K562 (cell line): ENCODE results near the gene TSPAN11. TPM values are rescaled to one million over a fixed set of nuclear protein-coding genes. Genes with fewer than 3 reads are reported as not detected.

Source experiments
- ATAC-seq: fragments of 200-7000 bp; cut with Tn5 transposase; 3 replicates; pipeline ENCODE4 v1.9.1; 2020; ENCODE audit warnings: moderate library complexity
- BruUV-seq: library from RNA; stranded (reverse); fragments of 400-500 nt; replicated peaks from 2 replicates; lab custom pipeline; 2021; lab: Mats Ljungman, UMichigan
- CTCF ChIA-PET: fragments of 300-600 bp; formaldehyde crosslinking; extraction: SDS; loops from one replicate; lab custom pipeline; 2021; ENCODE audit warnings: low intra/inter-chr PET ratio; lab: Yijun Ruan, JAX
- POLR2A ChIA-PET: fragments of 300-600, 350-650 bp; sonication (Branson Sonifier 250); formaldehyde crosslinking; extraction: SDS; loops from one replicate; lab custom pipeline; 2021; ENCODE audit warnings: antibody characterized with exemption, inconsistent platforms; lab: Yijun Ruan, JAX
- DNase-seq, 4 experiments: peaks; one replicate each; pipeline versions ENCODE4 v3.0.0 to v3.0.0-alpha.2; 2011 to 2018; ENCODE audit warnings: low spot score in 3 of 4, mixed read lengths in 3 of 4; ENCODE audit errors: extremely low read depth in 1 of 4
- FAIRE-seq: peaks from 2 replicates; lab custom pipeline; 2011; peaks lifted over from hg19 to GRCh38; lab: Jason Lieb, UNC
- H2AFZ ChIP-seq: 2 replicates; pipeline ENCODE4 v1.6.0; 2011; ENCODE audit warnings: low read depth, low read length, control low read depth, inconsistent platforms
- H3K27ac ChIP-seq: fragments of 200-600 bp; 3 replicates; pipeline ENCODE4 v1.8.0; 2011; ENCODE audit warnings: low read depth, mild to moderate bottlenecking, control low read depth, inconsistent platforms, low read length, moderate library complexity, mixed read lengths; ENCODE audit errors: extremely low read depth
- H3K27me3 ChIP-seq, 2 experiments: fragments of 300-600 bp in 1 of 2; 2 replicates in 1 of 2; 3 replicates in 1 of 2; pipeline versions ENCODE4 v1.6.0 to v1.8.0; 2011; ENCODE audit warnings: inconsistent platforms in 2 of 2, low read length in 2 of 2, mild to moderate bottlenecking in 1 of 2, mixed read lengths in 1 of 2, moderate library complexity in 1 of 2; ENCODE audit not compliant: control insufficient read depth in 2 of 2, insufficient read depth in 2 of 2
- H3K36me3 ChIP-seq: fragments of 300-600 bp; 3 replicates; pipeline ENCODE4 v1.8.0; 2011; ENCODE audit warnings: mild to moderate bottlenecking, low read length, inconsistent platforms; ENCODE audit not compliant: control insufficient read depth, insufficient read depth
- H3K4me1 ChIP-seq, 2 experiments: fragments of 200-600 bp in 1 of 2; replicated peaks in 1 of 2; 2 replicates in 1 of 2; 3 replicates in 1 of 2; pipeline versions ENCODE4 v1.5.1 to v1.8.0; 2011; ENCODE audit warnings: inconsistent platforms in 2 of 2, low read length in 2 of 2, mild to moderate bottlenecking in 1 of 2, mixed read lengths in 1 of 2, moderate library complexity in 1 of 2; ENCODE audit not compliant: control insufficient read depth in 2 of 2, insufficient read depth in 2 of 2
- H3K4me2 ChIP-seq: 2 replicates; pipeline ENCODE4 v1.6.1; 2011; ENCODE audit warnings: low read length, control low read depth, inconsistent platforms, mixed read lengths; ENCODE audit not compliant: insufficient read depth
- H3K4me3 ChIP-seq: fragments of 200-600 bp; sonication (generic), shearing (Covaris generic); 2 replicates; pipeline ENCODE4 v1.5.1; 2016; ENCODE audit warnings: control low read depth, inconsistent platforms
- H3K79me2 ChIP-seq: fragments of 200-600 bp; 3 replicates; pipeline ENCODE4 v1.8.0; 2011; ENCODE audit warnings: low read length, inconsistent platforms; ENCODE audit not compliant: control insufficient read depth, insufficient read depth
- H3K9ac ChIP-seq, 2 experiments: 2 replicates each; pipeline versions ENCODE4 v1.6.0 to v1.6.1; 2011; ENCODE audit warnings: low read depth in 2 of 2, low read length in 2 of 2, control low read depth in 1 of 2, inconsistent platforms in 1 of 2, mild to moderate bottlenecking in 1 of 2, mixed read lengths in 1 of 2; ENCODE audit not compliant: insufficient read depth in 1 of 2
- H3K9me1 ChIP-seq: one replicate; pipeline ENCODE4 v1.6.0; 2011; ENCODE audit warnings: inconsistent platforms, mild to moderate bottlenecking, low read length, moderate library complexity; ENCODE audit not compliant: control insufficient read depth, insufficient read depth
- H3K9me3 ChIP-seq: replicated peaks from 2 replicates; pipeline ENCODE4 v1.5.1; 2011; ENCODE audit warnings: low read depth, low read length, inconsistent platforms; ENCODE audit not compliant: control insufficient read depth, insufficient read depth
- H4K20me1 ChIP-seq: replicated peaks from 2 replicates; pipeline ENCODE4 v1.6.1; 2011; ENCODE audit warnings: low read length, inconsistent platforms, mixed read lengths; ENCODE audit not compliant: control insufficient read depth, insufficient read depth
- HMGN3 ChIP-seq: IDR thresholded peaks from 2 replicates; pipeline ENCODE4 v1.6.1; 2011; ENCODE audit warnings: borderline replicate concordance, low read depth, mild to moderate bottlenecking, mixed read lengths, low read length; ENCODE audit not compliant: insufficient read length; ENCODE audit errors: extremely low read depth
- SRSF7 ChIP-seq: fragments of 200-400 bp; formaldehyde crosslinking; optimal IDR thresholded peaks from 2 replicates; pipeline ENCODE3; 2017; ENCODE audit warnings: mild to moderate bottlenecking, low read depth, low read length
- ZNF316 ChIP-seq: fragments of 450-650 bp; IDR thresholded peaks from 2 replicates; pipeline ENCODE4 v1.6.1; 2016
- ZNF431 ChIP-seq: sonication (generic); formaldehyde crosslinking; IDR thresholded peaks from 2 replicates; pipeline ENCODE4 v1.8.0; 2022; ENCODE audit warnings: mild to moderate bottlenecking, missing genetic modification reagents
- in situ Hi-C: fragments of 300-500 bp; cut with MboI; formaldehyde crosslinking; loops from 4 replicates; pipeline ENCODE4 v1.15.0; 2018; ENCODE audit warnings: inconsistent platforms, mixed read lengths
- intact Hi-C: fragments of 100-400 bp; cut with micrococcal nuclease; formaldehyde crosslinking; loops from 2 replicates; pipeline ENCODE4 v1.14.2; 2022
- polyA plus RNA-seq, 8 experiments: library from polyadenylated mRNA; depleted of rRNA in 4 of 8; stranded (reverse) in 5 of 8; unstranded in 3 of 8; fragments of >200 nt; fragmentation: Nextera tagmentation in 2 of 8; fragmentation: Illumina TruSeq in 1 of 8; extraction: Ambion mirVana in 2 of 8; extraction: Trizol in 1 of 8; gene quantifications; 2 replicates each; pipeline versions ENCODE4 v1.2.1 to v1.2.3, GENCODE V29; 2011 to 2014; ENCODE audit warnings: inconsistent platforms in 1 of 8, missing spikeins in 1 of 8
- total RNA-seq, 7 experiments: library from RNA; depleted of rRNA in 6 of 7; stranded (reverse); fragments of >200 nt in 6 of 7; fragmentation: Illumina TruSeq in 2 of 7; extraction: Trizol in 2 of 7; gene quantifications; 2 replicates each; pipeline versions ENCODE4 v1.2.1 to v1.2.3, GENCODE V29; 2011 to 2021; ENCODE audit warnings: low replicate concordance in 1 of 7
- TF ChIP-seq, protein P1 (sequence below): sonication (generic); formaldehyde crosslinking; IDR thresholded peaks from 2 replicates; pipeline ENCODE4 v1.8.0; 2022; ENCODE audit warnings: mild to moderate bottlenecking, missing genetic modification reagents
- TF ChIP-seq, protein P2 (sequence below): fragments of 450-650 bp; IDR thresholded peaks from 2 replicates; pipeline ENCODE4 v1.6.1; 2016; ENCODE audit warnings: mild to moderate bottlenecking, moderate library complexity

TSPAN11 gene
- total and polyA plus RNA-seq, 9 of the 15 experiments (the other 6 are each of a cell fraction or from before 2014, with no cell fraction given), result not detected

DNA sequence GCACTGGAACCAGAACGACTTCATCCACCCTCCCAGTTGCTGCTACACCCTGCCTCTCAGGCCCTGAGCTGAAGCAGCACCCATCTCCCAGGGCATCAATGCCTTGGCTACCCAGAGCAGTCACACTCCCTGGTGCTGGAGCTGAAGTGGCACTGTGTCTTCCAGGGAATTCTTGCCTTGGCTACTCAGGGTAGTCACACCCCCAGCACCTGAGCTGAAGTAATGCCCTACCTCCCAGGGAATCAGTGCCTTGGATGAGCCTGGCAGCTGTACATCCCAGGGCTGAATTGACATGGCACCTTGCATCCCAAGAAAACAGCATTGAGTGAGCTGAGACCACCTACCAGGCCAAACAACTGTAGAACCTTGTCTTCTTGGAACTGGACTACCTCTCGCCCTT, 41.2 kb upstream of the TSPAN11 start (continued):
- TF ChIP-seq, protein P1, sequence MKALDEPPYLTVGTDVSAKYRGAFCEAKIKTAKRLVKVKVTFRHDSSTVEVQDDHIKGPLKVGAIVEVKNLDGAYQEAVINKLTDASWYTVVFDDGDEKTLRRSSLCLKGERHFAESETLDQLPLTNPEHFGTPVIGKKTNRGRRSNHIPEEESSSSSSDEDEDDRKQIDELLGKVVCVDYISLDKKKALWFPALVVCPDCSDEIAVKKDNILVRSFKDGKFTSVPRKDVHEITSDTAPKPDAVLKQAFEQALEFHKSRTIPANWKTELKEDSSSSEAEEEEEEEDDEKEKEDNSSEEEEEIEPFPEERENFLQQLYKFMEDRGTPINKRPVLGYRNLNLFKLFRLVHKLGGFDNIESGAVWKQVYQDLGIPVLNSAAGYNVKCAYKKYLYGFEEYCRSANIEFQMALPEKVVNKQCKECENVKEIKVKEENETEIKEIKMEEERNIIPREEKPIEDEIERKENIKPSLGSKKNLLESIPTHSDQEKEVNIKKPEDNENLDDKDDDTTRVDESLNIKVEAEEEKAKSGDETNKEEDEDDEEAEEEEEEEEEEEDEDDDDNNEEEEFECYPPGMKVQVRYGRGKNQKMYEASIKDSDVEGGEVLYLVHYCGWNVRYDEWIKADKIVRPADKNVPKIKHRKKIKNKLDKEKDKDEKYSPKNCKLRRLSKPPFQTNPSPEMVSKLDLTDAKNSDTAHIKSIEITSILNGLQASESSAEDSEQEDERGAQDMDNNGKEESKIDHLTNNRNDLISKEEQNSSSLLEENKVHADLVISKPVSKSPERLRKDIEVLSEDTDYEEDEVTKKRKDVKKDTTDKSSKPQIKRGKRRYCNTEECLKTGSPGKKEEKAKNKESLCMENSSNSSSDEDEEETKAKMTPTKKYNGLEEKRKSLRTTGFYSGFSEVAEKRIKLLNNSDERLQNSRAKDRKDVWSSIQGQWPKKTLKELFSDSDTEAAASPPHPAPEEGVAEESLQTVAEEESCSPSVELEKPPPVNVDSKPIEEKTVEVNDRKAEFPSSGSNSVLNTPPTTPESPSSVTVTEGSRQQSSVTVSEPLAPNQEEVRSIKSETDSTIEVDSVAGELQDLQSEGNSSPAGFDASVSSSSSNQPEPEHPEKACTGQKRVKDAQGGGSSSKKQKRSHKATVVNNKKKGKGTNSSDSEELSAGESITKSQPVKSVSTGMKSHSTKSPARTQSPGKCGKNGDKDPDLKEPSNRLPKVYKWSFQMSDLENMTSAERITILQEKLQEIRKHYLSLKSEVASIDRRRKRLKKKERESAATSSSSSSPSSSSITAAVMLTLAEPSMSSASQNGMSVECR, result no peak
- TF ChIP-seq ZNF316, result no peak
- TF ChIP-seq SRSF7, result no peak
- no peak for TF ChIP-seq HMGN3

DNA sequence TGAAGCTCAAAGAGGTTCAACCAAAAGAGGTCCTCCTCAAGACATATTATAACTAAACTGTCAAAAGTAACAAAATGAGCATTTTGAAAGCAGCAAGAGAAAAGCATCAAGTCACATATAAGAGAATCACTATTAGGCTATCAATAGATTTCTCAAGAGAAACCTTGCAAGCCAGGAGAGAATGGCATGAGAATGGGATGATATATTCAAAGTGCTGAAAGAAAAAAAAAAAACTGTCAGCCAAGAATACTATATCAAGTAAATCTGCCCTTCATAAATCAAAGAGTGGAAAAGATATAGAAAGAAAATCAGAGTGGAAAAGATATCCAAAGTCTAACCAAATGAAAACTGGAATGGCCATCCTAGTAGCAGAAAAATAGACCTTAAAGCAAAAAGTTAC, 39.3 kb upstream of the TSPAN11 start:
- H3K9me3 ChIP-seq, result no peaks in the 10 kb centered on the region
- ATAC-seq (no peak), DNase-seq (no peak), FAIRE-seq (no peak)
- no peaks in the 10 kb centered on the region for H4K20me1 ChIP-seq
- H3K9me1 ChIP-seq, result no peaks in the 10 kb centered on the region
- no peaks in the 10 kb centered on the region for H3K36me3 ChIP-seq
- no peak overlapping the region for H3K9ac ChIP-seq
- H2AFZ ChIP-seq, result no peak overlapping the region
- intact Hi-C loops (no loop called here), in situ Hi-C loops (no loop called here)
- CTCF ChIA-PET, result no interaction called here
- no peaks in the 10 kb centered on the region for H3K4me1 ChIP-seq
- BruUV-seq, result no TSS peak
- no peak overlapping the region for H3K27ac ChIP-seq
- no peaks in the 10 kb centered on the region for H3K79me2 ChIP-seq
- POLR2A ChIA-PET, result no interaction called here
- H3K4me3 ChIP-seq, result no peak overlapping the region
- no peak overlapping the region for H3K4me2 ChIP-seq
- no peaks in the 10 kb centered on the region; a peak in 1 of 5 replicates for H3K27me3 ChIP-seq
- TF ChIP-seq ZNF431 (CRISPR knock-in tag), result no peak
- TF ChIP-seq, protein P2, sequence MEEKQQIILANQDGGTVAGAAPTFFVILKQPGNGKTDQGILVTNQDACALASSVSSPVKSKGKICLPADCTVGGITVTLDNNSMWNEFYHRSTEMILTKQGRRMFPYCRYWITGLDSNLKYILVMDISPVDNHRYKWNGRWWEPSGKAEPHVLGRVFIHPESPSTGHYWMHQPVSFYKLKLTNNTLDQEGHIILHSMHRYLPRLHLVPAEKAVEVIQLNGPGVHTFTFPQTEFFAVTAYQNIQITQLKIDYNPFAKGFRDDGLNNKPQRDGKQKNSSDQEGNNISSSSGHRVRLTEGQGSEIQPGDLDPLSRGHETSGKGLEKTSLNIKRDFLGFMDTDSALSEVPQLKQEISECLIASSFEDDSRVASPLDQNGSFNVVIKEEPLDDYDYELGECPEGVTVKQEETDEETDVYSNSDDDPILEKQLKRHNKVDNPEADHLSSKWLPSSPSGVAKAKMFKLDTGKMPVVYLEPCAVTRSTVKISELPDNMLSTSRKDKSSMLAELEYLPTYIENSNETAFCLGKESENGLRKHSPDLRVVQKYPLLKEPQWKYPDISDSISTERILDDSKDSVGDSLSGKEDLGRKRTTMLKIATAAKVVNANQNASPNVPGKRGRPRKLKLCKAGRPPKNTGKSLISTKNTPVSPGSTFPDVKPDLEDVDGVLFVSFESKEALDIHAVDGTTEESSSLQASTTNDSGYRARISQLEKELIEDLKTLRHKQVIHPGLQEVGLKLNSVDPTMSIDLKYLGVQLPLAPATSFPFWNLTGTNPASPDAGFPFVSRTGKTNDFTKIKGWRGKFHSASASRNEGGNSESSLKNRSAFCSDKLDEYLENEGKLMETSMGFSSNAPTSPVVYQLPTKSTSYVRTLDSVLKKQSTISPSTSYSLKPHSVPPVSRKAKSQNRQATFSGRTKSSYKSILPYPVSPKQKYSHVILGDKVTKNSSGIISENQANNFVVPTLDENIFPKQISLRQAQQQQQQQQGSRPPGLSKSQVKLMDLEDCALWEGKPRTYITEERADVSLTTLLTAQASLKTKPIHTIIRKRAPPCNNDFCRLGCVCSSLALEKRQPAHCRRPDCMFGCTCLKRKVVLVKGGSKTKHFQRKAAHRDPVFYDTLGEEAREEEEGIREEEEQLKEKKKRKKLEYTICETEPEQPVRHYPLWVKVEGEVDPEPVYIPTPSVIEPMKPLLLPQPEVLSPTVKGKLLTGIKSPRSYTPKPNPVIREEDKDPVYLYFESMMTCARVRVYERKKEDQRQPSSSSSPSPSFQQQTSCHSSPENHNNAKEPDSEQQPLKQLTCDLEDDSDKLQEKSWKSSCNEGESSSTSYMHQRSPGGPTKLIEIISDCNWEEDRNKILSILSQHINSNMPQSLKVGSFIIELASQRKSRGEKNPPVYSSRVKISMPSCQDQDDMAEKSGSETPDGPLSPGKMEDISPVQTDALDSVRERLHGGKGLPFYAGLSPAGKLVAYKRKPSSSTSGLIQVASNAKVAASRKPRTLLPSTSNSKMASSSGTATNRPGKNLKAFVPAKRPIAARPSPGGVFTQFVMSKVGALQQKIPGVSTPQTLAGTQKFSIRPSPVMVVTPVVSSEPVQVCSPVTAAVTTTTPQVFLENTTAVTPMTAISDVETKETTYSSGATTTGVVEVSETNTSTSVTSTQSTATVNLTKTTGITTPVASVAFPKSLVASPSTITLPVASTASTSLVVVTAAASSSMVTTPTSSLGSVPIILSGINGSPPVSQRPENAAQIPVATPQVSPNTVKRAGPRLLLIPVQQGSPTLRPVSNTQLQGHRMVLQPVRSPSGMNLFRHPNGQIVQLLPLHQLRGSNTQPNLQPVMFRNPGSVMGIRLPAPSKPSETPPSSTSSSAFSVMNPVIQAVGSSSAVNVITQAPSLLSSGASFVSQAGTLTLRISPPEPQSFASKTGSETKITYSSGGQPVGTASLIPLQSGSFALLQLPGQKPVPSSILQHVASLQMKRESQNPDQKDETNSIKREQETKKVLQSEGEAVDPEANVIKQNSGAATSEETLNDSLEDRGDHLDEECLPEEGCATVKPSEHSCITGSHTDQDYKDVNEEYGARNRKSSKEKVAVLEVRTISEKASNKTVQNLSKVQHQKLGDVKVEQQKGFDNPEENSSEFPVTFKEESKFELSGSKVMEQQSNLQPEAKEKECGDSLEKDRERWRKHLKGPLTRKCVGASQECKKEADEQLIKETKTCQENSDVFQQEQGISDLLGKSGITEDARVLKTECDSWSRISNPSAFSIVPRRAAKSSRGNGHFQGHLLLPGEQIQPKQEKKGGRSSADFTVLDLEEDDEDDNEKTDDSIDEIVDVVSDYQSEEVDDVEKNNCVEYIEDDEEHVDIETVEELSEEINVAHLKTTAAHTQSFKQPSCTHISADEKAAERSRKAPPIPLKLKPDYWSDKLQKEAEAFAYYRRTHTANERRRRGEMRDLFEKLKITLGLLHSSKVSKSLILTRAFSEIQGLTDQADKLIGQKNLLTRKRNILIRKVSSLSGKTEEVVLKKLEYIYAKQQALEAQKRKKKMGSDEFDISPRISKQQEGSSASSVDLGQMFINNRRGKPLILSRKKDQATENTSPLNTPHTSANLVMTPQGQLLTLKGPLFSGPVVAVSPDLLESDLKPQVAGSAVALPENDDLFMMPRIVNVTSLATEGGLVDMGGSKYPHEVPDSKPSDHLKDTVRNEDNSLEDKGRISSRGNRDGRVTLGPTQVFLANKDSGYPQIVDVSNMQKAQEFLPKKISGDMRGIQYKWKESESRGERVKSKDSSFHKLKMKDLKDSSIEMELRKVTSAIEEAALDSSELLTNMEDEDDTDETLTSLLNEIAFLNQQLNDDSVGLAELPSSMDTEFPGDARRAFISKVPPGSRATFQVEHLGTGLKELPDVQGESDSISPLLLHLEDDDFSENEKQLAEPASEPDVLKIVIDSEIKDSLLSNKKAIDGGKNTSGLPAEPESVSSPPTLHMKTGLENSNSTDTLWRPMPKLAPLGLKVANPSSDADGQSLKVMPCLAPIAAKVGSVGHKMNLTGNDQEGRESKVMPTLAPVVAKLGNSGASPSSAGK, result no peak
